HG02884 (cell line): ENCODE measurements around the gene FAM168B.
"Not testable (repeated sequence)": the region's sequence is repeated elsewhere in the genome, so short reads cannot be mapped to it uniquely, and the experiment has no call there.

ENCODE experiments used
- ATAC-seq: cut with Tn5 transposase; IDR thresholded peaks from one replicate; pipeline ENCODE4 v1.9.1; 2021; ENCODE audit warnings: mild to moderate bottlenecking, moderate library complexity; ENCODE audit not compliant: unreplicated experiment

FAM168B gene

GRCh38 chr2:131093006-131093695, at the start of gene FAM168B:
Gene FAM168B, minus strand, starts transcription at chr2:131093460. Its CDS starts 10,814 bp downstream, at chr2:131082646.
- peak; percentile 82 for ATAC-seq

GRCh38 chr2:131142849-131143248, 49.6 kb upstream of the FAM168B start:
- ATAC-seq = no peak

- ATAC-seq = no peak
Observed at GRCh38 chr2:131140581-131140980, 47.3 kb upstream of the FAM168B start.

GRCh38 chr2:131132729-131133128, 39.5 kb upstream of the FAM168B start:
- no peak for ATAC-seq

GRCh38 chr2:131130298-131130596, 37.0 kb upstream of the FAM168B start:
- ATAC-seq = no peak

- ATAC-seq = no peak
Observed at GRCh38 chr2:131127981-131128380, 34.7 kb upstream of the FAM168B start.

- no peak for ATAC-seq
Observed at GRCh38 chr2:131127076-131127475, 33.8 kb upstream of the FAM168B start.

- no peak for ATAC-seq
Observed at GRCh38 chr2:131126436-131126835, 33.2 kb upstream of the FAM168B start.

- ATAC-seq = no peak
Observed at GRCh38 chr2:131125195-131125757, 32.0 kb upstream of the FAM168B start.

GRCh38 chr2:131123192-131123591, 29.9 kb upstream of the FAM168B start:
- ATAC-seq = no peak

GRCh38 chr2:131122496-131122895, 29.2 kb upstream of the FAM168B start:
- no peak for ATAC-seq

GRCh38 chr2:131121464-131121863, 28.2 kb upstream of the FAM168B start:
- ATAC-seq = no peak

GRCh38 chr2:131120815-131121317, 27.6 kb upstream of the FAM168B start:
- no peak for ATAC-seq

- ATAC-seq = no peak
Observed at GRCh38 chr2:131115752-131116151, 22.5 kb upstream of the FAM168B start.

- not testable (repeated sequence) for ATAC-seq
Observed at GRCh38 chr2:131114950-131115349, 21.7 kb upstream of the FAM168B start.

- ATAC-seq = no peak
Observed at GRCh38 chr2:131113566-131114227, 20.4 kb upstream of the FAM168B start.

GRCh38 chr2:131112529-131112928, 19.3 kb upstream of the FAM168B start:
- no peak for ATAC-seq

- ATAC-seq = peak; percentile 39
Observed at GRCh38 chr2:131105950-131106801, 12.9 kb upstream of the FAM168B start.

GRCh38 chr2:131105156-131105949, 12.1 kb upstream of the FAM168B start, which contains the start of gene PLEKHB2:
Gene PLEKHB2, plus strand, starts transcription at chr2:131105336. Its CDS starts 15,606 bp downstream, at chr2:131120942.
- peak; percentile 69 for ATAC-seq

- peak; percentile 60 for ATAC-seq
Observed at GRCh38 chr2:131104487-131105155, 11.4 kb upstream of the FAM168B start.
